ENCODE measurements around the gene RBM4B. TPM values are rescaled to one million over a fixed set of nuclear protein-coding genes. Genes with fewer than 3 reads are reported as not detected.

RBM4B gene
- total and polyA plus RNA-seq, 2 of the 13 experiments (the other 11 are each of a cell fraction or from before 2014, with no cell fraction given), result 25.8 to 32.4 TPM

GRCh38 chr11:66718320-66718971 is 40.8 kb upstream of the RBM4B start (continued):
- TF ChIP-seq UBTF (CRISPR knock-in tag; IDR thresholded peaks at IDR 0.05) (peak; percentile 69; the same call in 1 of the 2 replicates), ZNF615 (CRISPR knock-in tag; IDR thresholded peaks at IDR 0.05; ENCODE audit: borderline replicate concordance) (no peak), ZNF451 (CRISPR knock-in tag; IDR thresholded peaks at IDR 0.05) (0 out of 2 replicates have a peak, but pooled peaks have one; percentile 27), POLR2AphosphoS5 (IDR thresholded peaks at IDR 0.05; ENCODE audit: low read depth, low read length) (no peak), MED8 (CRISPR knock-in tag; IDR thresholded peaks at IDR 0.05; ENCODE audit: insufficient replicate concordance) (no peak), MTF1 (CRISPR knock-in tag; IDR thresholded peaks at IDR 0.05) (no peak), ZGPAT (CRISPR knock-in tag; IDR thresholded peaks at IDR 0.05) (peak; percentile 50; the same call in 1 of the 2 replicates), ZNF687 (CRISPR knock-in tag; IDR thresholded peaks at IDR 0.05) (peak; percentile 82), MYC (CRISPR knock-in tag; IDR thresholded peaks at IDR 0.05; ENCODE audit: borderline replicate concordance) (peak; percentile 29; the same call in 1 of the 2 replicates), ZNF382 (CRISPR knock-in tag; IDR thresholded peaks at IDR 0.05; ENCODE audit: borderline replicate concordance) (no peak), ZNF768 (CRISPR knock-in tag; IDR thresholded peaks at IDR 0.05) (peak; percentile 36; the same call in 1 of the 2 replicates), ZNF160 (CRISPR knock-in tag; IDR thresholded peaks at IDR 0.05) (no peak), ARNTL (CRISPR knock-in tag; IDR thresholded peaks at IDR 0.05) (peak; percentile 54; the same call in 1 of the 2 replicates), ZNF142 (CRISPR knock-in tag; IDR thresholded peaks at IDR 0.05) (no peak), REL (CRISPR knock-in tag; conservative IDR thresholded peaks at IDR 0.05) (no peak)

Measured in HepG2 (cell line).